Lower leg skin (tissue), 3 donors: ENCODE results near the gene PAQR4.

Source experiments
- CTCF ChIP-seq, 3 donors: fragments of 450-650 bp; IDR thresholded peaks; one replicate each; pipeline ENCODE4 v1.5.1; 2016; ENCODE audit warnings: antibody characterized with exemption in 3 of 3, mild to moderate bottlenecking in 3 of 3, moderate library complexity in 2 of 3
- POLR2A ChIP-seq, 2 donors: fragments of 450-650 bp; IDR thresholded peaks; one replicate each; pipeline ENCODE4 v1.6.1; 2016 to 2017; ENCODE audit warnings: antibody characterized with exemption in 2 of 2, mild to moderate bottlenecking in 1 of 2, moderate library complexity in 1 of 2

DNA sequence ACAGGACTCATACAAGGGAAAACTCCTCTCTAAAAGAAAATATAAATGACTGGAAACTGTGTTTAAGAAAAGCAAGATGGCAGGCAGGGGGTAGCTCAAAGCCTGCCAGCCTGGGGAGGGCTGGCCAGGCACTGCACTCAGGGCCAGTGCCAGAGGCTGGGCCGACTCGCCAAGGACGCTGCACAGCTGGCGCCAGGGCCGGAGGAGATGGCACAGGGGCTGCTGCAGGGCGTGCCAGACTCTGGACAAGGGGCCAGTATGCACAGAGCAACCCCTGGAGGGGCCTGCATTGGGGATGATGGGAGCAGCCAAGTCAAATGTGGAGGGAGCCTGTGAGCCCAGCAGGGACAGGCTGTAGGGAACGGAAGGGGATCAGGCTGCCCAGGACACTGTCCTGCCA, 7.1 kb downstream of the PAQR4 start:
- TF ChIP-seq CTCF (IDR thresholded peaks at IDR 0.05) (no peak), POLR2A (IDR thresholded peaks at IDR 0.05) (no peak)
